HEK293 (cell line): ENCODE measurements around the gene RAB7A.

Experiments used
- CTCF ChIP-seq: fragments of 450-650 bp; formaldehyde crosslinking; IDR thresholded peaks from 2 replicates; pipeline ENCODE4 v1.5.1; 2016; ENCODE audit warnings: missing biosample characterization, missing genetic modification characterization
- RBAK ChIP-seq: fragments of 450-650 bp; formaldehyde crosslinking; IDR thresholded peaks from 2 replicates; pipeline ENCODE4 v1.5.1; 2016; ENCODE audit warnings: missing biosample characterization, missing genetic modification characterization
- REST ChIP-seq: fragments of 450-650 bp; formaldehyde crosslinking; IDR thresholded peaks from 2 replicates; pipeline ENCODE4 v1.5.1; 2016; ENCODE audit warnings: missing biosample characterization, missing genetic modification characterization
- SP2 ChIP-seq: fragments of 450-650 bp; formaldehyde crosslinking; IDR thresholded peaks from 2 replicates; pipeline ENCODE4 v1.5.1; 2016; ENCODE audit warnings: missing biosample characterization, missing genetic modification characterization
- SP3 ChIP-seq: fragments of 450-650 bp; formaldehyde crosslinking; IDR thresholded peaks from 2 replicates; pipeline ENCODE4 v1.5.1; 2016; ENCODE audit warnings: missing biosample characterization, missing genetic modification characterization
- TRIM28 ChIP-seq: IDR thresholded peaks from 2 replicates; pipeline ENCODE4 v1.6.1; 2011; ENCODE audit warnings: low read length, control low read depth, borderline replicate concordance
- YY1 ChIP-seq: fragments of 450-650 bp; formaldehyde crosslinking; IDR thresholded peaks from 2 replicates; pipeline ENCODE4 v1.5.1; 2018; ENCODE audit warnings: missing biosample characterization, missing genetic modification characterization
- ZBTB1 ChIP-seq: fragments of 450-650 bp; formaldehyde crosslinking; IDR thresholded peaks from 2 replicates; pipeline ENCODE4 v1.5.1; 2016; ENCODE audit warnings: missing biosample characterization, missing genetic modification characterization
- ZBTB11 ChIP-seq: fragments of 450-650 bp; formaldehyde crosslinking; conservative IDR thresholded peaks from 2 replicates; pipeline ENCODE4 v1.5.1; 2016; ENCODE audit warnings: low read depth, missing biosample characterization, missing genetic modification characterization
- ZNF221 ChIP-seq: fragments of 450-650 bp; formaldehyde crosslinking; IDR thresholded peaks from 2 replicates; pipeline ENCODE4 v1.5.1; 2017; ENCODE audit warnings: missing biosample characterization, missing genetic modification characterization, borderline replicate concordance
- ZNF510 ChIP-seq: fragments of 450-650 bp; formaldehyde crosslinking; IDR thresholded peaks from 2 replicates; pipeline ENCODE4 v1.5.1; 2018; ENCODE audit warnings: mild to moderate bottlenecking, missing genetic modification characterization, missing biosample characterization; ENCODE audit not compliant: insufficient replicate concordance
- ZNF623 ChIP-seq: fragments of 450-650 bp; formaldehyde crosslinking; IDR thresholded peaks from 2 replicates; pipeline ENCODE4 v1.5.1; 2016; ENCODE audit warnings: missing biosample characterization, missing genetic modification characterization
- ZNF76 ChIP-seq: fragments of 450-650 bp; formaldehyde crosslinking; IDR thresholded peaks from 2 replicates; pipeline ENCODE4; 2016; ENCODE audit warnings: low read depth, missing biosample characterization, missing genetic modification characterization, borderline replicate concordance

GRCh38 chr3:128686465-128686864 lies 39.5 kb upstream of the RAB7A start:
- TF ChIP-seq REST (tag by site-specific recombination) (no peak), SP3 (tag by site-specific recombination) (no peak), ZNF221 (tag by site-specific recombination) (no peak), CTCF (tag by site-specific recombination) (no peak), ZBTB1 (tag by site-specific recombination) (no peak), ZNF510 (tag by site-specific recombination) (no peak), TRIM28 (no peak), YY1 (tag by site-specific recombination) (no peak), ZBTB11 (no peak), ZNF76 (tag by site-specific recombination) (no peak), SP2 (no peak), ZNF623 (tag by site-specific recombination) (no peak), RBAK (tag by site-specific recombination) (no peak)
